ENCODE results near the gene RNU1-1.
A peak's percentile ranks its signal among the peaks of the same experiment; 100 is the strongest.
"Not testable (repeated sequence)": the region's sequence is repeated elsewhere in the genome, so short reads cannot be mapped to it uniquely, and the experiment has no call there.

Gene RNU1-1

GRCh38 chr1:16503494-16503893 is 10.6 kb downstream of the RNU1-1 start:
- no peak overlapping the region for H3K4me3 ChIP-seq (ENCODE audit: control insufficient read depth, low read depth, low read length)
- TF ChIP-seq CTCF (conservative IDR thresholded peaks at IDR 0.05; ENCODE audit: control insufficient read depth, insufficient read depth, low read depth, low read length), result no peak
- DNase-seq (ENCODE audit: low read depth), result no peak

GRCh38 chr1:16501446-16501845 is 12.6 kb downstream of the RNU1-1 start:
- not testable (repeated sequence) for H3K4me3 ChIP-seq (ENCODE audit: control insufficient read depth, low read depth, low read length); DNase-seq (ENCODE audit: low read depth)

- not testable (repeated sequence) for DNase-seq (ENCODE audit: low read depth); H3K4me3 ChIP-seq (ENCODE audit: control insufficient read depth, low read depth, low read length)
Observed at GRCh38 chr1:16500975-16501374, 13.1 kb downstream of the RNU1-1 start.

GRCh38 chr1:16500466-16500865 is 13.6 kb downstream of the RNU1-1 start:
- not testable (repeated sequence) for DNase-seq (ENCODE audit: low read depth); H3K4me3 ChIP-seq (ENCODE audit: control insufficient read depth, low read depth, low read length)

- peak overlapping the region; percentile 80 for H3K4me3 ChIP-seq (ENCODE audit: control insufficient read depth, low read depth, low read length)
- DNase-seq (ENCODE audit: low read depth), result peak; percentile 64
- no peak for TF ChIP-seq CTCF (conservative IDR thresholded peaks at IDR 0.05; ENCODE audit: control insufficient read depth, insufficient read depth, low read depth, low read length)
Observed at GRCh38 chr1:16498573-16499413, 15.3 kb downstream of the RNU1-1 start.

GRCh38 chr1:16498047-16498446 is 16.0 kb downstream of the RNU1-1 start:
- DNase-seq (ENCODE audit: low read depth), result not testable (repeated sequence)
- peak overlapping the region; percentile 55 for H3K4me3 ChIP-seq (ENCODE audit: control insufficient read depth, low read depth, low read length)

- DNase-seq (ENCODE audit: low read depth); H3K4me3 ChIP-seq (ENCODE audit: control insufficient read depth, low read depth, low read length): not testable (repeated sequence)
Observed at GRCh38 chr1:16497474-16497904, 16.6 kb downstream of the RNU1-1 start.

- not testable (repeated sequence) for DNase-seq (ENCODE audit: low read depth); H3K4me3 ChIP-seq (ENCODE audit: control insufficient read depth, low read depth, low read length)
Observed at GRCh38 chr1:16493731-16494130, 20.4 kb downstream of the RNU1-1 start.

GRCh38 chr1:16492937-16493336 is 21.1 kb downstream of the RNU1-1 start:
- not testable (repeated sequence) for DNase-seq (ENCODE audit: low read depth); H3K4me3 ChIP-seq (ENCODE audit: control insufficient read depth, low read depth, low read length)

- TF ChIP-seq CTCF (conservative IDR thresholded peaks at IDR 0.05; ENCODE audit: control insufficient read depth, insufficient read depth, low read depth, low read length), result no peak
- H3K4me3 ChIP-seq (ENCODE audit: control insufficient read depth, low read depth, low read length), result no peak overlapping the region
Observed at GRCh38 chr1:16491056-16491675, 22.9 kb downstream of the RNU1-1 start.

GRCh38 chr1:16489195-16489880 is 24.7 kb downstream of the RNU1-1 start:
- not testable (repeated sequence) for DNase-seq (ENCODE audit: low read depth); H3K4me3 ChIP-seq (ENCODE audit: control insufficient read depth, low read depth, low read length)

More at GRCh38 chr1:16491056-16491675, 22.9 kb downstream of the RNU1-1 start:
- no peak for DNase-seq (ENCODE audit: low read depth)

- H3K4me3 ChIP-seq (ENCODE audit: control insufficient read depth, low read depth, low read length); DNase-seq (ENCODE audit: low read depth): not testable (repeated sequence)
Observed at GRCh38 chr1:16487011-16487410, 27.1 kb downstream of the RNU1-1 start.

- not testable (repeated sequence) for DNase-seq (ENCODE audit: low read depth); H3K4me3 ChIP-seq (ENCODE audit: control insufficient read depth, low read depth, low read length)
Observed at GRCh38 chr1:16486316-16486715, 27.8 kb downstream of the RNU1-1 start.

All from fibroblast of mammary gland (primary cell).